CD4-positive, alpha-beta T cell (primary cell): Measurements from ENCODE around the gene FGF14. TPM values are rescaled to one million over a fixed set of nuclear protein-coding genes. Genes with fewer than 3 reads are reported as not detected.

Experiments
- ATAC-seq: fragments of 200-7000 bp; cut with Tn5 transposase; one replicate; pipeline ENCODE4 v1.10.0; 2022; ENCODE audit warnings: mild to moderate bottlenecking; ENCODE audit not compliant: poor library complexity
- CTCF ChIA-PET: fragments of 350-600 bp; sonication (Branson Sonifier 250); formaldehyde crosslinking; loops from one replicate; lab custom pipeline; 2021; ENCODE audit warnings: antibody characterized with exemption, inconsistent platforms; lab: Charles Lee
- POLR2A ChIA-PET: fragments of 350-600 bp; sonication (Branson Sonifier 250); formaldehyde crosslinking; loops from one replicate; lab custom pipeline; 2021; ENCODE audit warnings: antibody characterized with exemption, inconsistent platforms; lab: Charles Lee
- DNase-seq, 14 experiments: peaks; one replicate each; pipeline ENCODE4 v3.0.0-alpha.2; 2013 to 2020; ENCODE audit warnings: mixed read lengths in 2 of 14
- H3K27ac ChIP-seq, 2 donors: one replicate each; pipeline versions ENCODE4 v1.5.1 to v1.7.0; 2013; ENCODE audit warnings: low read length in 2 of 2, low read depth in 1 of 2, mild to moderate bottlenecking in 1 of 2
- H3K27me3 ChIP-seq, 2 experiments: 1 replicate in 1 of 2; 2 replicates in 1 of 2; pipeline versions ENCODE4 v1.6.1 to v1.7.0; 2013; ENCODE audit warnings: low read length in 2 of 2, control low read depth in 1 of 2, mild to moderate bottlenecking in 1 of 2, moderate library complexity in 1 of 2; ENCODE audit not compliant: insufficient read depth in 2 of 2, control insufficient read depth in 1 of 2
- H3K36me3 ChIP-seq: one replicate; pipeline ENCODE4 v1.6.1; 2013; ENCODE audit warnings: low read length, control low read depth; ENCODE audit not compliant: insufficient read depth
- H3K4me1 ChIP-seq: one replicate; pipeline ENCODE4 v1.6.1; 2013; ENCODE audit warnings: low read length, control low read depth; ENCODE audit not compliant: insufficient read depth
- H3K4me3 ChIP-seq: one replicate; pipeline ENCODE4 v1.5.1; 2013; ENCODE audit warnings: mild to moderate bottlenecking, low read length, moderate library complexity
- H3K9me3 ChIP-seq, 2 experiments: 1 replicate in 1 of 2; 2 replicates in 1 of 2; pipeline versions ENCODE4 v1.6.1 to v1.7.0; 2013; ENCODE audit warnings: low read length in 2 of 2, mild to moderate bottlenecking in 2 of 2, control low read depth in 1 of 2, moderate library complexity in 1 of 2; ENCODE audit not compliant: control insufficient read depth in 1 of 2, insufficient read depth in 1 of 2
- H3K27ac Mint-ChIP-seq: one replicate; pipeline ENCODE4 v1.8.0; 2020; ENCODE audit warnings: mixed read lengths
- H3K27me3 Mint-ChIP-seq: one replicate; pipeline ENCODE4 v1.8.0; 2021; ENCODE audit warnings: mixed read lengths
- H3K36me3 Mint-ChIP-seq: one replicate; pipeline ENCODE4 v1.8.0; 2021; ENCODE audit warnings: low read depth, mixed read lengths
- H3K4me1 Mint-ChIP-seq: one replicate; pipeline ENCODE4 v1.8.0; 2021; ENCODE audit warnings: low read depth, mixed read lengths
- H3K4me3 Mint-ChIP-seq: one replicate; pipeline ENCODE4 v1.8.0; 2020; ENCODE audit warnings: mild to moderate bottlenecking, mixed read lengths
- H3K9me3 Mint-ChIP-seq: one replicate; pipeline ENCODE4 v1.8.0; 2020; ENCODE audit warnings: mixed read lengths
- CTCF ChIP-seq: fragments of 200-600 bp; IDR thresholded peaks from one replicate; pipeline ENCODE4 v1.8.0; 2022; ENCODE audit warnings: antibody characterized with exemption, mild to moderate bottlenecking
- intact Hi-C, 2 experiments: fragments of 100-400 bp; cut with DNase I in 1 of 2; cut with micrococcal nuclease in 1 of 2; formaldehyde crosslinking; loops; one replicate each; pipeline versions ENCODE4 v1.15.1 to v1.9.0; 2023 to 2025; cut with DNase I, micrococcal nuclease
- total RNA-seq, 174 experiments: library from RNA in 2 of 174; stranded (reverse) in 2 of 174; gene quantifications; one replicate each; pipeline ENCODE4 v1.2.3 and lab custom pipeline; 2021 to 2026

Gene FGF14
- total RNA-seq, 2 experiments from 2014 or later, result not detected

- H3K27ac ChIP-seq, result no peak overlapping the region
- DNase-seq, result no peak
- no peaks in the 10 kb centered on the region for H3K27me3 ChIP-seq
- intact Hi-C loops, result no loop called here
- ChIA-PET CTCF (no interaction called here), POLR2A (no interaction called here)
- TF ChIP-seq CTCF, result no peak
- H3K4me1 ChIP-seq, result no peaks in the 10 kb centered on the region
- H3K4me3 ChIP-seq, result no peak overlapping the region
- no peaks in the 10 kb centered on the region for H3K36me3 ChIP-seq
- Mint-ChIP-seq H3K4me1 (no peaks in the 10 kb centered on the region), H3K36me3 (no peaks in the 10 kb centered on the region), H3K4me3 (no peak overlapping the region), H3K9me3 (no peaks in the 10 kb centered on the region), H3K27me3 (peaks cover 22% of the 10 kb centered on the region), H3K27ac (no peak overlapping the region)
- no peaks in the 10 kb centered on the region for H3K9me3 ChIP-seq
- ATAC-seq, result no peak
Observed at GRCh38 chr13:102367836-102368235, 34.0 kb downstream of the FGF14 start.

GRCh38 chr13:102361113-102361512, 40.7 kb downstream of the FGF14 start:
- DNase-seq (no peak), ATAC-seq (no peak)
- TF ChIP-seq CTCF, result no peak
- Mint-ChIP-seq H3K4me3 (no peak overlapping the region), H3K4me1 (no peaks in the 10 kb centered on the region), H3K27me3 (peaks cover 50% of the 10 kb centered on the region), H3K36me3 (no peaks in the 10 kb centered on the region), H3K9me3 (no peaks in the 10 kb centered on the region), H3K27ac (no peak overlapping the region)
- Histone ChIP-seq H3K36me3 (no peaks in the 10 kb centered on the region), H3K4me1 (no peaks in the 10 kb centered on the region), H3K9me3 (no peaks in the 10 kb centered on the region), H3K27ac (no peak overlapping the region), H3K4me3 (no peak overlapping the region), H3K27me3 (no peaks in the 10 kb centered on the region)
- POLR2A ChIA-PET, result no interaction called here
- CTCF ChIA-PET, result no interaction called here
- intact Hi-C loops, result no loop called here

DNA sequence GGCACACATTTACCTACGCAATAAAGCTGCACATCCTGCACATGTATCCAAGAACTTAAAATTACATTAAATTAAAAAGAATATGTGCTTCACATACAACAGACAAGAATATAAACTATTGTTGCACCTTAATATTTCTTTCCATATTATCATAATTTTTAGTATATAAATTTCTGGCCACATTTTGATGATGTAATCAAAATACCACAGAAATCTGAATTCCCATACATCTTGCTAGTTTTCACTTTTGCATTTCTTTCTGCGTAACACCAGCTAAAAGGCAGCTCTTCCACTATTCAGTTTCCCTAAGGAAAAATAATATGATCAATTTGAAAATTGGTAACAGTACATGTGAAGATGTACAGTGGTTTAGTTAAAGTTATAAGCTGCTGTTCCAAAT, 42.6 kb downstream of the FGF14 start:
- no peaks in the 10 kb centered on the region for H3K36me3 Mint-ChIP-seq
- peaks cover 47% of the 10 kb centered on the region for H3K27me3 Mint-ChIP-seq
- TF ChIP-seq CTCF, result no peak
- POLR2A ChIA-PET, result no interaction called here
- no peaks in the 10 kb centered on the region for H3K9me3 Mint-ChIP-seq
- Histone ChIP-seq H3K9me3 (no peaks in the 10 kb centered on the region), H3K36me3 (no peaks in the 10 kb centered on the region), H3K4me3 (no peak overlapping the region), H3K4me1 (no peaks in the 10 kb centered on the region), H3K27me3 (no peaks in the 10 kb centered on the region), H3K27ac (no peak overlapping the region)
- no peak for ATAC-seq
- H3K4me1 Mint-ChIP-seq, result no peaks in the 10 kb centered on the region
- DNase-seq, result no peak
- H3K27ac Mint-ChIP-seq, result no peak overlapping the region
- CTCF ChIA-PET, result interaction anchor here (1.4 kb wide), 1 partner anchor 19 kb away, joined by 4 read pairs; no protein-coding TSS in a partner anchor
- no peak overlapping the region for H3K4me3 Mint-ChIP-seq
- intact Hi-C loops, result no loop called here
